Adrenal gland (tissue), 12 donors: ENCODE measurements around the gene TNIK. TPM values are rescaled to one million over a fixed set of nuclear protein-coding genes. Genes with fewer than 3 reads are reported as not detected.
A peak's percentile ranks its signal among the peaks of the same experiment; 100 is the strongest.

Source experiments
- DNase-seq, 7 donors: peaks; one replicate each; pipeline ENCODE4 v3.0.0-alpha.2; 2019 to 2020
- H3K27ac ChIP-seq, 5 donors: fragments of 200-600 bp; sonication (generic) in 4 of 5; 1 replicate in 3 of 5; 2 replicates in 2 of 5; pipeline versions ENCODE4 v1.5.1 to v1.8.0; 2016 to 2020; ENCODE audit warnings: mild to moderate bottlenecking in 1 of 5
- H3K27me3 ChIP-seq: fragments of 200-600 bp; 2 replicates; pipeline ENCODE4 v1.8.0; 2021
- H3K36me3 ChIP-seq, 2 donors: fragments of 200-600 bp; replicated peaks in 1 of 2; 1 replicate in 1 of 2; 2 replicates in 1 of 2; pipeline versions ENCODE4 v1.5.1 to v1.8.0; 2018 to 2022
- H3K4me1 ChIP-seq, 2 donors: fragments of 200-600 bp; replicated peaks in 1 of 2; 1 replicate in 1 of 2; 2 replicates in 1 of 2; pipeline versions ENCODE4 v1.5.1 to v1.8.0; 2018 to 2021
- H3K4me3 ChIP-seq, 4 donors: fragments of 200-600 bp; sonication (generic) in 3 of 4; one replicate each; pipeline ENCODE4 v1.5.1; 2016 to 2018
- H3K9me3 ChIP-seq, 3 donors: fragments of 200-600 bp; sonication (generic) in 1 of 3; replicated peaks in 1 of 3; 1 replicate in 2 of 3; 2 replicates in 1 of 3; pipeline versions ENCODE4 v1.5.1 to v1.8.0; 2016 to 2021
- CTCF ChIP-seq, 6 experiments: fragments of 450-650 bp in 4 of 6; fragments of 200-600 bp in 2 of 6; sonication (generic) in 1 of 6; IDR thresholded peaks; 1 replicate in 5 of 6; 2 replicates in 1 of 6; pipeline versions ENCODE4 v1.5.1 to v1.8.0; 2016 to 2021; ENCODE audit warnings: antibody characterized with exemption in 6 of 6, mild to moderate bottlenecking in 2 of 6, moderate library complexity in 1 of 6
- POLR2A ChIP-seq, 2 donors: fragments of 450-650 bp; IDR thresholded peaks; one replicate each; pipeline ENCODE4 v1.6.1; 2017; ENCODE audit warnings: antibody characterized with exemption in 2 of 2, mild to moderate bottlenecking in 2 of 2, moderate library complexity in 1 of 2
- WGBS, 4 donors: extraction: QIAGEN DNeasy Blood & Tissue Kit in 2 of 4; methylation state at CpG; one replicate each; pipeline versions ENCODE4 v1.1.5 to v1.1.7; 2013 to 2017; 5-methylcytosine and 5-hydroxymethylcytosine counted together
- intact Hi-C, 2 donors: fragments of 100-400 bp; cut with DNase I; formaldehyde crosslinking; loops; one replicate each; pipeline versions ENCODE4 v1.14.1 to v1.15.0; 2022 to 2023
- polyA plus RNA-seq, 3 donors: library from polyadenylated mRNA; stranded (reverse); fragments of 200-250 nt in 2 of 3; fragments of 350-450 nt in 1 of 3; fragmentation: Illumina TruSeq in 1 of 3; extraction: RNeasy Lipid Tissue Mini Kit (QIAGEN cat#74804) in 1 of 3; gene quantifications; one replicate each; pipeline ENCODE4 v1.2.3, GENCODE V29; 2013 to 2014
- total RNA-seq, 9 donors: library from RNA; depleted of rRNA in 4 of 9; stranded (reverse); fragments of >200 nt in 4 of 9; fragments of 120-200 nt in 1 of 9; fragmentation: NEBNext Ultra II Directional in 1 of 9; extraction: Animal tissue kit (Norgen Biotek cat#: 25700) in 1 of 9; gene quantifications; one replicate each; pipeline versions ENCODE4 v1.1.0 to v1.2.4, GENCODE V29; 2013 to 2023
- donor health status: healthy with polysubstance abuse.
- donor health status: Bipolar disorder and iron deficiency.
- donor health status: DM: yes; HTN: yes; CAD: no.
- donor health status: DM: no; HTN: no; CAD: no.
- donor health status: DM: no; HTN: no; CAD: no.
- donor health status: DM: yes; HTN: yes; CAD: no.

The TNIK gene
- total and polyA plus RNA-seq, 12 donors: 4.9 to 33.1 (median 10.7) TPM

GRCh38 chr3:171108066-171108465 is 352.1 kb downstream of the TNIK start:
- DNase-seq: peak in 5 of 7 donors; percentile 25 to 56 (median 41)
- intact Hi-C loops: no loop called here
- Histone ChIP-seq H3K27ac (peak overlapping the region in 1 of 5 donors; percentile 54), H3K4me3 (no peak overlapping the region), H3K4me1 (peaks cover 0 to 5% of the 10 kb centered on the region in 2 donors), H3K36me3 (no peaks in the 10 kb centered on the region), H3K27me3 (no peaks in the 10 kb centered on the region), H3K9me3 (no peaks in the 10 kb centered on the region)
- 35 to 65% (median 42%) methylated on average over 3 to 4 of the region's 4 CpGs for WGBS, 4 donors
- TF ChIP-seq POLR2A (IDR thresholded peaks at IDR 0.05) (no peak), CTCF (IDR thresholded peaks at IDR 0.05) (no peak)

GRCh38 chr3:171103185-171103584 is 357.0 kb downstream of the TNIK start:
- Histone ChIP-seq H3K9me3 (no peaks in the 10 kb centered on the region), H3K36me3 (no peaks in the 10 kb centered on the region), H3K27ac (no peak overlapping the region), H3K4me1 (peaks cover 0 to under 1% of the 10 kb centered on the region in 2 donors), H3K27me3 (no peaks in the 10 kb centered on the region), H3K4me3 (no peak overlapping the region)
- TF ChIP-seq POLR2A (IDR thresholded peaks at IDR 0.05) (no peak), CTCF (IDR thresholded peaks at IDR 0.05) (no peak)
- DNase-seq: no peak
- WGBS, 4 donors: 88 to 100% (median 96%) methylated on average over 1 of the region's 1 CpG
- intact Hi-C loops: no loop called here

GRCh38 chr3:171101982-171102641 is 358.1 kb downstream of the TNIK start:
- H3K36me3 ChIP-seq: no peaks in the 10 kb centered on the region
- no peak overlapping the region for H3K27ac ChIP-seq
- no peak overlapping the region for H3K4me3 ChIP-seq
- DNase-seq: no peak
- no peaks in the 10 kb centered on the region for H3K27me3 ChIP-seq
- intact Hi-C loops: no loop called here
- 93 to 100% (median 98%) methylated on average over 2 of the region's 2 CpGs for WGBS, 4 donors
- no peaks in the 10 kb centered on the region for H3K4me1 ChIP-seq
- TF ChIP-seq CTCF (IDR thresholded peaks at IDR 0.05): no peak
- TF ChIP-seq POLR2A (IDR thresholded peaks at IDR 0.05): no peak
- no peaks in the 10 kb centered on the region for H3K9me3 ChIP-seq

- DNase-seq: no peak
- Histone ChIP-seq H3K4me3 (no peak overlapping the region), H3K27ac (no peak overlapping the region), H3K9me3 (no peaks in the 10 kb centered on the region), H3K36me3 (no peaks in the 10 kb centered on the region), H3K4me1 (no peaks in the 10 kb centered on the region), H3K27me3 (no peaks in the 10 kb centered on the region)
- intact Hi-C loops: no loop called here
- no peak for TF ChIP-seq CTCF (IDR thresholded peaks at IDR 0.05)
- TF ChIP-seq POLR2A (IDR thresholded peaks at IDR 0.05): no peak
- 81 to 91% (median 89%) methylated on average over 1 of the region's 1 CpG for WGBS, 4 donors
Observed at GRCh38 chr3:171099911-171100310, 360.3 kb downstream of the TNIK start.
